Measurements from ENCODE around the gene GPR12. TPM values are rescaled to one million over a fixed set of nuclear protein-coding genes. Genes with fewer than 3 reads are reported as not detected.

GPR12 gene
- total RNA-seq, 1 donor from 2014 or later, result 2.5 TPM

GRCh38 chr13:26713341-26713740 lies 47.2 kb downstream of the GPR12 start:
- peaks cover 7% of the 10 kb centered on the region for H3K36me3 Mint-ChIP-seq (ENCODE audit: unreplicated experiment)
- peaks cover 8% of the 10 kb centered on the region for H3K4me1 Mint-ChIP-seq (ENCODE audit: low read depth, unreplicated experiment)

GRCh38 chr13:26711211-26711610 lies 49.4 kb downstream of the GPR12 start:
- Mint-ChIP-seq H3K4me1 (ENCODE audit: low read depth, unreplicated experiment) (peaks cover 9% of the 10 kb centered on the region), H3K9me3 (ENCODE audit: unreplicated experiment) (peaks cover 4% of the 10 kb centered on the region), H3K4me3 (ENCODE audit: unreplicated experiment) (no peak overlapping the region), H3K27ac (ENCODE audit: unreplicated experiment) (no peak overlapping the region), H3K27me3 (ENCODE audit: unreplicated experiment) (no peaks in the 10 kb centered on the region), H3K36me3 (ENCODE audit: unreplicated experiment) (peaks cover 7% of the 10 kb centered on the region)
- no peak for TF ChIP-seq CTCF (IDR thresholded peaks at IDR 0.05; ENCODE audit: partially characterized antibody, unreplicated experiment)
- no peak for DNase-seq

More at GRCh38 chr13:26713341-26713740, 47.2 kb downstream of the GPR12 start:
- Mint-ChIP-seq H3K27ac (ENCODE audit: unreplicated experiment) (no peak overlapping the region), H3K4me3 (ENCODE audit: unreplicated experiment) (no peak overlapping the region), H3K27me3 (ENCODE audit: unreplicated experiment) (peaks cover 1% of the 10 kb centered on the region), H3K9me3 (ENCODE audit: unreplicated experiment) (peaks cover 4% of the 10 kb centered on the region)
- no peak for DNase-seq
- TF ChIP-seq CTCF (IDR thresholded peaks at IDR 0.05; ENCODE audit: partially characterized antibody, unreplicated experiment), result no peak

GRCh38 chr13:26710166-26710565 lies 50.4 kb downstream of the GPR12 start:
- peaks cover 7% of the 10 kb centered on the region for H3K36me3 Mint-ChIP-seq (ENCODE audit: unreplicated experiment)
- H3K4me3 Mint-ChIP-seq (ENCODE audit: unreplicated experiment), result no peak overlapping the region
- H3K27ac Mint-ChIP-seq (ENCODE audit: unreplicated experiment), result no peak overlapping the region
- DNase-seq, result no peak
- H3K4me1 Mint-ChIP-seq (ENCODE audit: low read depth, unreplicated experiment), result peaks cover 9% of the 10 kb centered on the region
- TF ChIP-seq CTCF (IDR thresholded peaks at IDR 0.05; ENCODE audit: partially characterized antibody, unreplicated experiment), result no peak
- H3K27me3 Mint-ChIP-seq (ENCODE audit: unreplicated experiment), result no peaks in the 10 kb centered on the region
- peaks cover 4% of the 10 kb centered on the region for H3K9me3 Mint-ChIP-seq (ENCODE audit: unreplicated experiment)

- Mint-ChIP-seq H3K4me1 (ENCODE audit: low read depth, unreplicated experiment) (peaks cover 9% of the 10 kb centered on the region), H3K36me3 (ENCODE audit: unreplicated experiment) (peaks cover 7% of the 10 kb centered on the region), H3K4me3 (ENCODE audit: unreplicated experiment) (no peak overlapping the region), H3K9me3 (ENCODE audit: unreplicated experiment) (peaks cover 4% of the 10 kb centered on the region), H3K27ac (ENCODE audit: unreplicated experiment) (no peak overlapping the region), H3K27me3 (ENCODE audit: unreplicated experiment) (no peaks in the 10 kb centered on the region)
- no peak for DNase-seq
- TF ChIP-seq CTCF (IDR thresholded peaks at IDR 0.05; ENCODE audit: partially characterized antibody, unreplicated experiment), result no peak
Observed at GRCh38 chr13:26709461-26709860, 51.1 kb downstream of the GPR12 start.

GRCh38 chr13:26708007-26708297 lies 52.6 kb downstream of the GPR12 start:
- no peak for DNase-seq
- Mint-ChIP-seq H3K4me1 (ENCODE audit: low read depth, unreplicated experiment) (peaks cover 9% of the 10 kb centered on the region), H3K27ac (ENCODE audit: unreplicated experiment) (no peak overlapping the region), H3K9me3 (ENCODE audit: unreplicated experiment) (peaks cover 4% of the 10 kb centered on the region), H3K36me3 (ENCODE audit: unreplicated experiment) (peaks cover 6% of the 10 kb centered on the region), H3K4me3 (ENCODE audit: unreplicated experiment) (no peak overlapping the region), H3K27me3 (ENCODE audit: unreplicated experiment) (no peaks in the 10 kb centered on the region)
- TF ChIP-seq CTCF (IDR thresholded peaks at IDR 0.05; ENCODE audit: partially characterized antibody, unreplicated experiment), result peak; percentile 14
